Karpas-422 (cell line): ENCODE data around the gene RNF145. TPM values are rescaled to one million over a fixed set of nuclear protein-coding genes. Genes with fewer than 3 reads are reported as not detected.
"Not testable (repeated sequence)": the region's sequence is repeated elsewhere in the genome, so short reads cannot be mapped to it uniquely, and the experiment has no call there.

Experiments used
- DNase-seq: peaks from one replicate; pipeline ENCODE4 v3.0.0-alpha.2; 2015
- H2AFZ ChIP-seq: fragments of 200-600 bp; sonication (generic); 2 replicates; pipeline ENCODE4 v1.6.1; 2014; ENCODE audit warnings: antibody characterized with exemption, low read length, mixed read lengths
- H3K27ac ChIP-seq: fragments of 200-600 bp; sonication (generic); 2 replicates; pipeline ENCODE4 v1.5.1; 2014; ENCODE audit warnings: mild to moderate bottlenecking, low read length, moderate library complexity
- H3K27me3 ChIP-seq: fragments of 200-600 bp; sonication (generic); 2 replicates; pipeline ENCODE4 v1.6.1; 2014; ENCODE audit warnings: low read length, mixed read lengths
- H3K36me3 ChIP-seq: fragments of 200-600 bp; sonication (generic); 2 replicates; pipeline ENCODE4 v1.6.1; 2014; ENCODE audit warnings: low read length, mixed read lengths; ENCODE audit not compliant: insufficient read depth
- H3K4me1 ChIP-seq: fragments of 200-600 bp; sonication (generic); 2 replicates; pipeline ENCODE4 v1.6.1; 2014; ENCODE audit warnings: mild to moderate bottlenecking, low read length, mixed read lengths
- H3K4me2 ChIP-seq: fragments of 200-600 bp; sonication (generic); 2 replicates; pipeline ENCODE4 v1.6.1; 2014; ENCODE audit warnings: low read length, low read depth, mild to moderate bottlenecking; ENCODE audit not compliant: poor library complexity, severe bottlenecking
- H3K4me3 ChIP-seq: fragments of 200-600 bp; sonication (generic); 2 replicates; pipeline ENCODE4 v1.5.1; 2014; ENCODE audit warnings: mild to moderate bottlenecking, antibody characterized with exemption, low read length, mixed read lengths
- H3K79me2 ChIP-seq: fragments of 200-600 bp; sonication (generic); 2 replicates; pipeline ENCODE4 v1.6.1; 2014; ENCODE audit warnings: mild to moderate bottlenecking, low read length, mixed read lengths
- H3K9ac ChIP-seq: fragments of 200-600 bp; sonication (generic); 2 replicates; pipeline ENCODE4 v1.6.0; 2014; ENCODE audit warnings: low read length
- H3K9me2 ChIP-seq: fragments of 200-600 bp; sonication (generic), shearing (Covaris generic); replicated peaks from 2 replicates; pipeline ENCODE4 v1.6.0; 2014; ENCODE audit warnings: mild to moderate bottlenecking, low read length, moderate library complexity; ENCODE audit not compliant: insufficient read depth
- H3K9me3 ChIP-seq: fragments of 300-700, 200-600 bp; sonication (generic); 2 replicates; pipeline ENCODE4 v1.6.1; 2014; ENCODE audit warnings: low read length, mixed read lengths
- H4K20me1 ChIP-seq: fragments of 200-600 bp; sonication (generic); 2 replicates; pipeline ENCODE4 v1.6.1; 2014; ENCODE audit warnings: mild to moderate bottlenecking, antibody characterized with exemption, low read length, low read depth; ENCODE audit not compliant: insufficient read depth
- total RNA-seq: library from RNA; depleted of rRNA; stranded (reverse); fragments of >200 nt; shearing (Covaris generic); gene quantifications from 2 replicates; pipeline ENCODE4 v1.2.3, GENCODE V29; 2014; ENCODE audit warnings: low replicate concordance

Gene RNF145
- total RNA-seq, 1 experiment from 2014 or later = 113 TPM

DNA sequence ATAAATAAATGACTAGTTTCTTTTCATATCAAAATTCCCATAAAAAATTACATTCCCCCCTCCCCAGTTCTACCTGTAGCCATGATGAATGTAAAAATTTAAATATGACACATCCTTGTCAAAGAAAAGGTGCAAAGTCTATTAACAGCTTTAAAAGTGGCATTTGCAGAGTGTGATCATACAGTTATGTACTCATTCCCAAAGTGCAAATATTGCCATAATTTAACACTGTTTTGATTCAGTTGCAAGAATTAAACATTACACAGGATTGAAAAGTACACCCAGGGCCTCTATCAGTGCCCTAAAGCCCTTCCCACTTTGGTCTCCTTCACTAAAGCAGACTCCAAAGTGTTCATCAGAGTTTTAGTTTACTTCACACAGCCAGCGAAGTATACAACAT is 51.8 kb downstream of the RNF145 start:
- Histone ChIP-seq H3K9me3 (no peaks in the 10 kb centered on the region), H3K4me3 (no peak overlapping the region), H3K27me3 (no peaks in the 10 kb centered on the region), H3K9me2 (no peaks in the 10 kb centered on the region), H3K9ac (no peak overlapping the region), H3K36me3 (peaks cover 51% of the 10 kb centered on the region), H4K20me1 (peaks cover 14% of the 10 kb centered on the region; the same call in 1 of the 2 replicates), H2AFZ (no peak overlapping the region), H3K4me2 (no peak overlapping the region), H3K4me1 (peaks cover 10% of the 10 kb centered on the region), H3K27ac (no peak overlapping the region), H3K79me2 (no peaks in the 10 kb centered on the region)
- DNase-seq = no peak

DNA sequence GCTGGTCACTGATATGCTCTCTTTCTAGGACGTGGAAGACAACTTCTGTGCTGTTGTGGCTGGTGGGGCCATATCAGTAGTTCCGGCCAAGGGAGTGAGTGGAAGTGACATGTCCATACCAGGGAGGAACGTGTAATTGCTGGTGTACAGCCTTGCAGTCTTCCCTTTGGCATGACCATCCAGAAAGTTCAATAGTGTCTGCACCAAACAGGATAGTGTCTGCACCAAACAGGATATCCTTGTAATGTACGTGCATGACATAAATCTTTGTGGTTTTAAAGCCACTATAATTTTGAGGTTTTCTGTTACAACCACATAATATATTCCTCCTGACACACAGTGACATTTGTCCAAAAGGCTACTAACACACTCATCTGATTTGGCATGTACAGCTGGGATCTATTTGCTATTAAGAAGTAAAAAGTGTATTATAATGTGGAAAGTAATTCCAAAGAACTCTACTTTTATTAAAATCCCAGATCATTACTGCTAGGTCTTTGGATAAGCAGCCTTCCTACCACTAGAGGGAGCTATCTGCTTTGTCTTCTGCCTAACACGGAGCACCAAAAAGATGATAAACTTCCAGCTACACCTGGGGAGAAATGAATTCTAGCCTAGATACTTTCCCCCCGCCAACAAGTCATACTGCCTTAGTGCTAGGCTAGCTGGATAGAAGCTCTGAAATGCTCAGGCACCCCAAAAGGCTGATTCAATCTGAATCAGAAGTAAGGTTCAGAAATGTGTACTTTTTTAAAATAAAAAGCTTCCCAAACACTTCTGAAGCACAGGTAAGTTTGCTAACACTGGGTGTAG is 52.7 kb downstream of the RNF145 start:
- no peak overlapping the region for H2AFZ ChIP-seq
- no peaks in the 10 kb centered on the region for H3K79me2 ChIP-seq
- peaks cover 10% of the 10 kb centered on the region for H3K4me1 ChIP-seq
- H3K36me3 ChIP-seq = peaks cover 47% of the 10 kb centered on the region
- DNase-seq = peak; percentile 86
- H3K9me3 ChIP-seq = no peaks in the 10 kb centered on the region
- H3K27ac ChIP-seq = no peak overlapping the region
- no peak overlapping the region for H3K9ac ChIP-seq
- H3K4me2 ChIP-seq = no peak overlapping the region
- H4K20me1 ChIP-seq = peaks cover 14% of the 10 kb centered on the region; the same call in 1 of the 2 replicates
- H3K4me3 ChIP-seq = no peak overlapping the region
- H3K9me2 ChIP-seq = no peaks in the 10 kb centered on the region
- H3K27me3 ChIP-seq = no peaks in the 10 kb centered on the region

DNA sequence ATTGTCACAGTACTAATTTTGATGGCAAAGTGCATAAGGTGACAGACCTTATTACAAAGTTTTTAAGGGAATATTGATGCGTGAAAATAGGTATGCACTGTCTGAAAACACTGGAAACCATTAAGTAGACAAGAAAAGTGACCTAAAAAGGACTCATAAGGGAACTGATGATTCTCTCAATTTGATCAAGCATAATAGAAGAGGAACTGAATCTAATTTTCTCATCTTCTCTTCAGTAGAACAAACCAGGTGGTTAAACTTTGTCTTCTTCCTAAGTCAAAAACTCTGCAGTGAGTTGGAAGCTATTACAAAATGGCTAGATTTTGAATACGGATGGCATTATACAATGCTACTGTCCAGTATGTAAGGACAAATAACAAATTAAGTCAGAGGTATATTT is 53.4 kb downstream of the RNF145 start:
- no peak overlapping the region for H3K9ac ChIP-seq
- no peak for DNase-seq
- H3K27me3 ChIP-seq = no peaks in the 10 kb centered on the region
- H3K9me3 ChIP-seq = no peaks in the 10 kb centered on the region
- no peak overlapping the region for H3K4me2 ChIP-seq
- no peaks in the 10 kb centered on the region for H3K79me2 ChIP-seq
- H3K4me3 ChIP-seq = no peak overlapping the region
- no peak overlapping the region for H2AFZ ChIP-seq
- peaks cover 12% of the 10 kb centered on the region; the same call in 1 of the 2 replicates for H4K20me1 ChIP-seq
- peaks cover 41% of the 10 kb centered on the region for H3K36me3 ChIP-seq
- H3K4me1 ChIP-seq = peaks cover 10% of the 10 kb centered on the region
- H3K27ac ChIP-seq = no peak overlapping the region
- no peaks in the 10 kb centered on the region for H3K9me2 ChIP-seq

DNA sequence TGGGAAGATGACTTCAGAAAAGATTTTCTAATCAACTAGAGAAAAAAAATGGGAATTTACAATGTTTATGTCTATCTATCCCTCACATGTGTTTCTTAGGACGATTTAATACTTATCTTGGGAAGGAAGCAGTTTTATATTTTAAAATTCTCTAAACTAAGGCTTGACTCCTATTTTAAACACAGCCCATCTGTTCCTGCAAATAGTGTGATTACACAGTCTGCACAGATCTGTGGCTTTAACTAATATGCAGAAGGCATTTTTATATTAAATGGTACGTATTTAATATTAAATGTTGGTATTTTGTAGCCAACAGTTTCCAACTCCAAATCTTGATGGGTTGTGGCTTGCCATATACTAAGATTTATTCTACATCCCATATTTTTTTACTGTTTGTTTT is 56.5 kb downstream of the RNF145 start:
- Histone ChIP-seq H3K27me3 (no peaks in the 10 kb centered on the region), H3K79me2 (no peaks in the 10 kb centered on the region), H3K27ac (no peak overlapping the region), H2AFZ (no peak overlapping the region), H3K9me3 (no peaks in the 10 kb centered on the region), H4K20me1 (peaks cover 12% of the 10 kb centered on the region; the same call in 1 of the 2 replicates), H3K4me3 (no peak overlapping the region), H3K9me2 (no peaks in the 10 kb centered on the region), H3K4me1 (peaks cover 10% of the 10 kb centered on the region), H3K4me2 (no peak overlapping the region), H3K36me3 (peaks cover 19% of the 10 kb centered on the region), H3K9ac (no peak overlapping the region)
- DNase-seq = no peak

DNA sequence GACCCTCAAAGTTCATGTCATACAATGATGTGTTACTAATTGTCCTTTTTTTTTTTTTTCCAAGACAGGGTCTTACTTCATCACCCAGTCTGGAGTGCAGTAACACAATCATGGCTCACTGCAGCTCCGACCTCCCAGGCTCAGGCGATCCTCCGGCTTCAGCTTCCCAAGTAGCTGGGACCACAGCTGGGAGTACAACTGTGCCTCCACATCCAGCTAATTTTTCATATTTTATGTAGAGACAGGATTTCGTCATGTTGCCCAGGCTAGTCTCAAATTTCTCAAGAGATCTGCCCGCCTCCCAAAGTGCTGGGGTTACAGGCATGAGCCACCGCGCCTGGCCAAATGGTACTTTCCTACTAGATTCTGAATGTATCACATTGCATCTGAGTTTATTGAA is 60.3 kb downstream of the RNF145 start:
- H3K9me3 ChIP-seq = no peaks in the 10 kb centered on the region
- H3K4me3 ChIP-seq = no peak overlapping the region
- H3K4me2 ChIP-seq = no peak overlapping the region
- H3K27me3 ChIP-seq = no peaks in the 10 kb centered on the region
- no peak overlapping the region for H3K27ac ChIP-seq
- H2AFZ ChIP-seq = no peak overlapping the region
- H3K36me3 ChIP-seq = no peaks in the 10 kb centered on the region
- H3K9ac ChIP-seq = no peak overlapping the region
- no peak for DNase-seq
- H3K4me1 ChIP-seq = no peaks in the 10 kb centered on the region
- no peaks in the 10 kb centered on the region for H3K9me2 ChIP-seq
- H3K79me2 ChIP-seq = no peaks in the 10 kb centered on the region
- no peaks in the 10 kb centered on the region for H4K20me1 ChIP-seq

DNA sequence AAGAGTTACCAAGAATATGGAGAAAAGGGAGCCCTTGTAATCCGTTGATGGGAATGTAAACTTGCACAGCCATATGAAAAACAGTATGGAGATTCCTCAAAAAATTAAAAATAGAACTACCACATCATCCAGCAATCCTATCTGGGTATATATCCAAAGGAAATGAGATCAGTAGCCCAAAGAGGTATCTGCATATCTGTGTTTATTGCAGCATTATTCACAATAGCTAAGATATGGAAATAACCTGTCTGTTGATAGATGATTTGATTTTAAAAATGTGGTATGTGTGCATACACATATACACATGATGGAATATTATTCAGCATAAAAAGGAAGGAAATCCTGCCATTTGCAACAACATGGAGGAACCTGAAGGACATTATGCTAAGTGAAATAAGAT is 61.4 kb downstream of the RNF145 start:
- no peak for DNase-seq
- H2AFZ ChIP-seq = no peak overlapping the region
- no peak overlapping the region for H3K4me2 ChIP-seq
- H3K79me2 ChIP-seq = no peaks in the 10 kb centered on the region
- H3K9me2 ChIP-seq = no peaks in the 10 kb centered on the region
- no peak overlapping the region for H3K4me3 ChIP-seq
- no peak overlapping the region for H3K9ac ChIP-seq
- H3K27ac ChIP-seq = no peak overlapping the region
- no peaks in the 10 kb centered on the region for H3K27me3 ChIP-seq
- H4K20me1 ChIP-seq = no peaks in the 10 kb centered on the region
- H3K9me3 ChIP-seq = no peaks in the 10 kb centered on the region
- no peaks in the 10 kb centered on the region for H3K4me1 ChIP-seq
- no peaks in the 10 kb centered on the region for H3K36me3 ChIP-seq

DNA sequence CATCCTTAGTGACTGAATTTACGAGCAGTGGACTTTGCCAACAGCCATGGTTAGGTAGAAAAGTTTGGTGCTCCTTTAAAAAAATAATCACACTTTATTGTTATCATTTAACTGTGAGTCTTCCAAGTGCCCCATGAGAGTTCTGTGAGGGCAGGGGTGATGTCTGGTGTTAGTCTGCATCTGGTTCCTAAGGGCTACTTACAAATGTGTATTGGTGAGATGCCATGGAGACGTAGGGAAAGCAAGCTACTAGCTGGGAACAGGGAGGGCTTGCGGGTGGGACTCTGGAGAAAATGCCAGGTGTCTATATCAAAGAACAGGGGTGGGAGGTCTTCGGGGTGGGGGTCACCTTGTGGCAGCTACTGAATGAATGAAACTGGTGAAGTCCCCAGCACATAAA is 62.5 kb downstream of the RNF145 start:
- Histone ChIP-seq H3K9me2 (no peaks in the 10 kb centered on the region), H3K4me1 (no peaks in the 10 kb centered on the region), H3K79me2 (no peaks in the 10 kb centered on the region), H2AFZ (no peak overlapping the region), H3K9me3 (no peaks in the 10 kb centered on the region), H3K9ac (no peak overlapping the region), H3K4me2 (no peak overlapping the region), H3K4me3 (no peak overlapping the region), H3K36me3 (no peaks in the 10 kb centered on the region), H3K27me3 (no peaks in the 10 kb centered on the region), H4K20me1 (no peaks in the 10 kb centered on the region), H3K27ac (no peak overlapping the region)
- no peak for DNase-seq

DNA sequence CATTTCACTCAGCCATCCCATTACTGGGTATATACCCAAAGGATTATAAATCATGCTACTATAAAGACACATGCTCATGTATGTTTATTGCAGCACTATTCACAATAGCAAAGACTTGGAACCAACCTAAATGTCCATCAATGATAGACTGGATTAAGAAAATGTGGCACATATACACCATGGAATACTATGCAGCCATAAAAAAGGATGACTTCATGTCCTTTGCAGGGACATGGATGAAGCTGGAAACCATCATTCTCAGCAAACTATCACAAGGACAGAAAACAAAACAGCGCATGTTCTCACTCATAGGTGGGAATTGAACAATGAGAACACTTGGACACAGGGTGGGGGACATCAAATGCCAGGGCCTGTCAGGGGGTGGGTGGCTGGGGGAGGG is 64.2 kb downstream of the RNF145 start:
- H3K4me1 ChIP-seq, H3K9me3 ChIP-seq, DNase-seq, H3K9me2 ChIP-seq, H3K79me2 ChIP-seq, H2AFZ ChIP-seq, H3K27ac ChIP-seq, H3K27me3 ChIP-seq, H3K4me2 ChIP-seq, H4K20me1 ChIP-seq, H3K9ac ChIP-seq, H3K36me3 ChIP-seq, H3K4me3 ChIP-seq: not testable (repeated sequence)
